RCC 7860 (cell line): Measurements from ENCODE around the gene CCDC136.
A peak's percentile ranks its signal among the peaks of the same experiment; 100 is the strongest.

Experiments used
- DNase-seq: peaks from one replicate; pipeline ENCODE4 v3.0.0-alpha.2; 2015; ENCODE audit warnings: low spot score
- FAIRE-seq: peaks from 2 replicates; lab custom pipeline; 2012; peaks lifted over from hg19 to GRCh38; lab: Jason Lieb, UNC

CCDC136 gene

DNA sequence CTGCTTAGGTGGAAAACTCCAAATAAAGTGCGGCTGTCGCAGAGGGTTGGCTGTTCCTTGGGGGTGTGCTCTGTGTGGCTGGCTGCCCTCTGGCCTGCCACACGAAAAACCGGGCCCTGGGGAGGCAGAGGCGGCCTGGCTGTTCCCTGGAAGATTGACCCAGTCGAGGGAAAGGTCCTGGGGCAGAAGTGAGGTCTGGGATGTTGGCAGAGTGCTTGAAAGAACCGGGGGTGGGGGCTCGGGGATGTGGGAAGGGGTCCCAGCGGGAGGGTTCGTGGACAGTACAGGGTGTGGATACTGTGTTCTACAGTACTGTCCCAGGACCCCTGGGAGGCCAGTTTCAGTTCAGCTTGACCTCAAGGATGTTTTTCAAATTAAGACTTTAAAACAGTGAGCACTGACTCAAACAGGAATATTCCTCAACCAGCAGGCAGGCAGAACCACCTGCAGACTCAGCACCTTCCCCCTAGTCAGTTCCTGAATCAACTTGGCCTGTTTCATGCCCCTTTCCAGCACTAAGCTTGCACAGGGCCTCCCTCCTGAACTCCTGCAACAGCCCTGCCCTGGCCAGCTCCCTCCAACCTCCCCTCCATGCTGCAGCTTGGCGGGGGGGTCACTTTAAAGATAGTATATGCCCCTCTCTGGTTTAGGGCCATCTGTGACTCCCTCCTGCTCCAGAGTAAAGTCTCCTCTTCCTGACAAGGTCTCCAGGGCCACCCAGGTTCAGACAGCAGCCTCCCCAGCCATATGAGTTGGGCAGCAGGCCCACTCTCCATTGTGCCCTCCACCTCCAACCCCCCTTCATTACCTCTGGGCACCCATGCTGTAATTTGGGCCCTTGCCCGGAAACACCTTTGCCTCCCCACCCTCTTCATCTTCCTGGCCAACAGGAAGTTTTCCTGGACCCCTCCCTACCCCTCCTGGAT, 67.7 kb downstream of the CCDC136 start:
- DNase-seq (no peak), FAIRE-seq (no peak)

DNA sequence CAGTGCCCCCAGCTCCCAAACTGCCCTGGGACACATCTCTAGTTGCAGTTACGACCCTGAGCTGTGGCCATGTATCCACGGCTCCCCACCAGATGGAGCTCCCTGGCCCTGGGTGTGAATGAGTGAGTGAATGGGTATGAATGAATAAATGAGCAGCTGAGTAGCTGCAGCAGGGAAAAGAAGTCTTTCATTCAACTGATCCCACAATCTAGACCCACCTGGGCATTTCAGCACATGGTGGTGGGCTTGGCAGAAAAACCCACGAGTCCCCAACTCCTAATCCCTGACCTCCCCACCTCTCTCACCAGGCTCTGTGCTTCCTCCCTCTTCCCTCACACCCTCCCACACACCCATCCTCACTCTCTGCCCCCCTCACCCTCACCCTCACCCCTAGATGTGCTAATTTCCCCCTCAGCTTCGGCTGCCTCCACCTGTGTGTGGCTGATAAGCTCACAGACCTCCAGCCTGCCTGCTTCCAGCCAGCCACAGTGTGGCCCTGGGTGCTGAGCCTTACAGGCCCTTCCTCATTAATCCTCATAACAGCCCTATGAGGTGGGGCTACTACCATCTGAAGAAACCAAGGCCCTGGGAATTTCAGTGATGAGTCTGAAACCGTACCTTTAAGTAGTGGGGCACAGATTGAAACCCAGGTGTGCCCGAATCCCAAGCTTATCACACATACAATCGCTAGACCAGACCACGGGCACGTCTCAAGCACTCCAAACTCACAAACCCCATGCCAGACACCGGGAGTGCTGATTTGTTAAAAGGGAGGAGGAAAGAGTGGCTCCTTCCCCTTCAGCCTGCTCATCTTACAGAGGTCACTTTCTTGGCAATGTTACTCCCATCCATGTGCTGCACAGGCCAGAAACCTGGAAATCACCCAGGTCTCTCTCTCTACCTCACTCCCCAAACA, 68.6 kb downstream of the CCDC136 start:
- FAIRE-seq (no peak), DNase-seq (peak; percentile 20)

DNA sequence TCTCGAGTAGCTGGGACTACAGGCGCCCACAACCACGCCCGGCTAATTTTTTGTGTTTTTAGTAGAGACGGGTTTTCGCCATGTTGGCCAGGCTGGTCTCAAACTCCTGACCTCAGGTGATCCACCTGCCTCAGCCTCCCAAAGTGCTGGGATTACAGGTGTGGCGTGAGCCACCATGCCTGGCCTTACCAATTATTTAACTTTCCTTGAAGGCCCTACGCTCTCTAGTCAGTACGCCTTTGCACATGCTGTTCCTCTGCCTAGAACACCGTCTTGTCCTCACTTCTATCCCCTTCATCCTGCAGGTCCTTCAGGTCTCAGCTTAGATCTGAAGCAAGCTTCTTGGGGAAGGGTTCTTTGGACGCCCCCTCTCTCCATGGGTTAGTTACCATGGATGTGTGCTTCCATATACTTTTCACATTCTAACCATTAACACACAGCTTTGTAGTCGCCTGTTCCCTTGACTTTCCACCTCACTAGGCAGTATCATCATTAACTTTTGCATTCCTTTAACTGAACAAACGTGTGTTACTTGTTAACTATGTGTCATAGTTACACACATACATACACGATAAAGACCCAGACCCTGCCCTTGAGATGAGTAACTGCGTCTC, 70.3 kb downstream of the CCDC136 start:
- DNase-seq (no peak), FAIRE-seq (no peak)

DNA sequence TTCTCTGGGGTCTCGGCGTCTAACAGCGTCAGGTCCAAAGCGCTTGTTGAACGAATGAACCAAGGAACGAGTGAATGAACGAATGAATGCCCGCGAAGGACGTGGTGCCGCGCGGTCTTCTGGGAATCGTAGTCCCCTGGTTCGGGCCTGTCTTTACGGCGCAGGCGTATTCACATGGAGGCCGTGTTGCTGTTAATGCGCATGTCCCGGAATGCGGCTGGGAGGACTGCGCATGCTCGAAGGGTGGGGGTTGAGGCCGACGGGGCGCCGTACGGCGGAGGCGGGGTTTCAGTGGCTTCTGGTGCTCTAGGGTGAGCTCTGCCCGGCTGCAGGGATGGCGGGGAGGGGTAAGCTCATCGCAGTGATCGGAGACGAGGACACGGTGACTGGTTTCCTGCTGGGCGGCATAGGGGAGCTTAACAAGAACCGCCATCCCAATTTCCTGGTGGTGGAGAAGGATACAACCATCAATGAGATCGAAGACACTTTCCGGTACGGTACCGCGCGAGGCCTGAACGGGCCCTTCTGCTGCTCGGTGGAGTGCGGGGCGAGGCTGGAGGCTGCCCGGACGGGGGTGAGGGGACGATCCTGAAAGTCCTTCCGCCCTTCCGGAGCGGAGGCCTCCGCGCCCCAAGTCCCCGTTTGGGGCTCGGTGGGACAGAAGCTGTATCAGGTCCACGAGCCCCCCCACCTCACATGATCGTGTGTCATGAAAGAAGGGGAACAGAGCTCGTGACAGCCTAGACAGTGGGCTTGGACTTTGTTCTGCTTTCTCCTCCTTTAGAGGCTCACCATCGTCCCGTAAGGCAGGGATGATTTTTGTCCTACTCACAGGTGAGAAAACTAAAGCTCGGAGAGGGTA, 71.0 kb downstream of the CCDC136 start, which contains the start of gene ATP6V1F:
Gene ATP6V1F (plus strand): TSS at position 286 of the 862 bp plus-strand sequence. CDS start 49 bp downstream, at position 335.
- peak; percentile 91 for FAIRE-seq
- DNase-seq = peak; percentile 98

DNA sequence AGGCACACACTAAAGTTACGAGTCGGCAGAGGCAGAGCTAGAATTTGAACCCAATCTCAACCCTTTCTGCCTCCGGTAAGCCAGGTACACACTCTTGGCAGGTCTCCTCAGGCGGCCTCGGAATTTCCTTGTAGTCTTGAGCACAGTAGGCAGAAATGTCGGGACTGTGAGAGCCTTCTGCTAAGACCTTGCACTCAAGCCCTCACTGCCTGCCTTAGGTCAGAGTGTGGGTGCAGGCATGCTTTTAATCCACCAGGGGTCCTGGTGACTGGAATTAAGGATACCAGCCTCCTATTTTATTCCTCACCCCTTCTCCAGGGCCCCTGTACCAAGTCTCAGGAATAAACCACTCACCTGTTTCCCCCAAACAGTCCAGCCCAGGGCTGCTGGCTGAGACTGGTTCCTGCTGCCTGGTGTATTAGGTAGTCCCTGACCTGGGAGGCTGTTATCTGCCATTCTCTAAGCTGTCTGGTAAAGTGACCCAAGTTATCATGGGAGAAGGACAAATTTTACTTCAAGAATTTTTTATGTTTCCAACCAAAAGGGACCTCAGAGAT, 71.7 kb downstream of the CCDC136 start:
- peak; percentile 58 for DNase-seq
- FAIRE-seq = no peak

DNA sequence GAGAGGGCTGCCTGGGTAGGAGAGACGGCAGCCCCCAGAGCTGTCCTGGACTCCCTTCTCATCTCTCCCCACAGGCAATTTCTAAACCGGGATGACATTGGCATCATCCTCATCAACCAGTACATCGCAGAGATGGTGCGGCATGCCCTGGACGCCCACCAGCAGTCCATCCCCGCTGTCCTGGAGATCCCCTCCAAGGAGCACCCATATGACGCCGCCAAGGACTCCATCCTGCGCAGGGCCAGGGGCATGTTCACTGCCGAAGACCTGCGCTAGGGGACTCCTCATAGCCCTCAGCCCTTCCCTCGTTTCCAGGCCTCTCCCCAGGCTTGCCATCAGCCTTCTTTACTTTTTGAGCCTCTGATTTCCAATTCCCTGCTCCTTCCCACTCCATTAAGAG, 73.5 kb downstream of the CCDC136 start:
- FAIRE-seq (no peak), DNase-seq (no peak)

- no peak for DNase-seq
Measured at GRCh38 chr7:128865996-128866877, 74.5 kb downstream of the CCDC136 start.

DNA sequence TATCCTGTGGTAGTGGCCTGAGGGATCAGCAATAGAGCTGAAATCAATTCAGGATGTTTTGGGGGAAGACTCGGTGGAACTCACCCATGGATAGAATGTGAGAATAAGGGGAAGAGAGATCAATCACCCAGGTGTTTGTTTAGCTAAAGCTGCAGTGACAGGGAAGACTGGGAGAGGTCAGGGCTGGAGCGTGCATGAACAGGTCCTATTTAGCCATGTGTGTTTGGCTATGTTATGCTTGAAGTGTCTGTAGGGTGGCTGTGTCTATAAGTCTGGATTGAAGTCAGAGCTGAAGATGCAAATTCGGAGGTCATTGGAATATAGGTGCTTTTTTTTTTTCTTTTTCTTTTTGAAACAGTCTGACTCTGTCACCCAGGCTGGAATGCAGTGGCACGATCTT, 75.5 kb downstream of the CCDC136 start:
- DNase-seq (no peak), FAIRE-seq (no peak)

More at GRCh38 chr7:128865996-128866877, 74.5 kb downstream of the CCDC136 start:
- no peak for FAIRE-seq

DNA sequence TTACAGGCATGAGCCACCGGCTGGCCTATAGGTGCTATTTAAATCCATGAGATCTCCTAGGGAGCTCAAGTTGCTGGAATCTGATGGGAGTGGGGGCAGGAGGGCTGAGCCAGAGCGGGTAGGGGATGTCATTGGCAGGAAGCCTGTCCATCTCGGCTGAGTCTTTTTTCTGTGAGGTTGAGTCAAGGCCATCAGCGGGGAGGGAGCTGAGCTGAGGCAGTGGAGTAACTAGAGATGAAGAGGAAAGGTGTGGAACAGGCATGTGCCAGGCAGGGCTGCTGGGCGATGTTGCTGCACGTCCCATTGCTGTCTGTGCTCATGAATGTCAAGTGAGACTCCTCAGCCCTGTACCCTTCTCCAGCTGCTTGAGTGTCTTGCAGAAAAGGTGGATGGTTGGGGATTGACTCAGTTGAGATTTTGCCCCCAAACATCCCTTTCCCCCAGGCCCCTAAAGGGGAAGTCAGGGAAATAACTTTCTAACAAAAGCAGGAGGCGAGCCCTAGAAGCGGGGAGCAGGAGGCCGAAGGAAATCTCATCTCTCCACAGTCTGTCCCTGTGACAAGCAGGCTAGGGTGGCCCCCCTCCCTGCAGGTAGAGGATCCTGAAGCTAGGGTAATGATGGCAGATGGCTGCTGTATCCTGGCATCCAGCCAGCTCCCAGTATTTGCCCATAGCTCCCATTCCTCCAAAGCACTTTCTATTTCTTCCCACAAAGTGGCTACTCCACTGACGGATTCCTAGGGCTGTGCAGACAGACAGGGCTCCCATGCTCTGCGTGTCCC, 76.3 kb downstream of the CCDC136 start:
- FAIRE-seq = no peak
- no peak for DNase-seq

DNA sequence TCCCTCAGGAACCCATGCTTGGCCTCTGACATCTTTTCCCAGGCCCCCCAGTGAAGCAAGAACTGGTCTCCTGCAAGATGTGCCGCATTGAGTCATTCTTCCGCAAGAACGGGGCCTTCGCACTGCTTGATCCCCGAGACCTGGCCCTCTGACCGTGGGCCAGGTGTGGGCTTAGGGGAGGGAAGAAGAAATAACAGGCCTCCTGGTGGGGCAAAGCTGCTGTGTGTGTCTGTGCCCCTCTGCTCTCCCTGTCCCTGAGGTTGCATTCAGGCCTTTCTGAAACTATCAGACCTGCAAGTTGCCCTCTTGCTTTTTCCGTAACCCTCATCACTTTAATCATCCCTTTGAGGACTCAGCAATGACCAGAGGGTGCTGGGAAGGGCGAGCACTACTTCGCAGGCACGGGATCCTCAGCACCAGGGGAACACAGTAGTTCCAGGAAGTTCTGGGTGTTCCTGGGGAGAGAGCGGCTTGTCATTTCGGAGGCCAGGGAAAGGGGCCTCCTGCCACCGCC, 76.9 kb downstream of the CCDC136 start:
- no peak for DNase-seq
- FAIRE-seq = no peak

- FAIRE-seq = no peak
- no peak for DNase-seq
Measured at GRCh38 chr7:128869138-128869943, 77.6 kb downstream of the CCDC136 start.

DNA sequence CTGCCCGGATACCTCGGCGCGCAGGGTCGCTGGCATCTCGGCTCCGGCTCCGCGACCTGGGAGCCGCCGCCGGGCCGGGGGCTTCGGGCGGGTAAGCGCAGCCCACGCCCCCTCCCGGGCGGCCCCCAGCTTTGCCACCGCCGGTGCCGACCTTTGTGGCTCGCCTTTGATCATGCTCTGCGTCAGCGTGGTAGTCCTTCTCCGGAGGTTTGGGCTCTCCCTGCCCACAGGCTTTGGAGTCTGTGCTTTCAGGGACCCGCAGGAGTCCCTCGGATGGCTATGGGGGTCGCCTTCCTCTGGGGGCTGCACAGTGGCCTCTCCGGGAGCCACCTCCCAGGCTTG, 78.1 kb downstream of the CCDC136 start:
- no peak for DNase-seq
- FAIRE-seq = no peak

DNA sequence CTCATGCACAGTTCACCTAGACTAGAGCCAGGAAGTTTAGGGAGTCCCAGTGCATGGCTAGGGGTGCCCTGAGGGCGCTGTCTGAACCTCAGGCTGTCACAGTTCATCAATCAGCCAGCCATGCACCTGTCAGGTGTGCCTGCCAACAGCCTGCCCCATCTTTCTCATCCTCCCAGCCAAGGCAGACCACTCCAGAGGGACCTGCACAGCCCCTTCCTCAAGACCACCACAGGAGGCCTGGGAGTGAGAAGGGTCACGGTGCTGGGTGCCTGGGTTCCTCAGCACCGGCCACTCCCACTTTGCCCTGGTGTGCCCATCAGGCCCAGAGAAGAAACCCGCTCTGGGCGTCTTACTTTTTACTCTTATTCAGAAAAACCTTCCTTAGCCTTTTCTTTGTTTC, 79.3 kb downstream of the CCDC136 start:
- FAIRE-seq (no peak), DNase-seq (no peak)
